IPS-20b (cell line): ENCODE results near the gene SLC10A1.
A peak's percentile ranks its signal among the peaks of the same experiment; 100 is the strongest.
"Not testable (repeated sequence)": the region's sequence is repeated elsewhere in the genome, so short reads cannot be mapped to it uniquely, and the experiment has no call there.

Experiments used
- H3K27ac ChIP-seq: one replicate; pipeline ENCODE4 v1.5.1; 2013; ENCODE audit warnings: low read length
- H3K27me3 ChIP-seq: 2 replicates; pipeline ENCODE4 v1.6.1; 2013; ENCODE audit warnings: mild to moderate bottlenecking, low read length, inconsistent platforms; ENCODE audit not compliant: insufficient read depth
- H3K36me3 ChIP-seq: 2 replicates; pipeline ENCODE4 v1.6.1; 2013; ENCODE audit warnings: low read depth, mild to moderate bottlenecking, inconsistent platforms, low read length, moderate library complexity; ENCODE audit not compliant: insufficient read depth
- H3K4me1 ChIP-seq: 2 replicates; pipeline ENCODE4 v1.6.1; 2013; ENCODE audit warnings: mild to moderate bottlenecking, control low read depth, inconsistent platforms, low read length, moderate library complexity; ENCODE audit not compliant: insufficient read depth
- H3K4me3 ChIP-seq: 2 replicates; pipeline ENCODE4 v1.5.1; 2013; ENCODE audit warnings: mild to moderate bottlenecking, low read length, inconsistent platforms
- H3K9ac ChIP-seq: 2 replicates; pipeline ENCODE4 v1.6.1; 2013; ENCODE audit warnings: low read depth, mild to moderate bottlenecking, inconsistent platforms, low read length, moderate library complexity
- H3K9me3 ChIP-seq: 2 replicates; pipeline ENCODE4 v1.6.1; 2013; ENCODE audit warnings: mild to moderate bottlenecking, low read depth, low read length, inconsistent platforms; ENCODE audit not compliant: insufficient read depth

SLC10A1 gene

GRCh38 chr14:69822456-69822855 is 25.4 kb upstream of the SLC10A1 start:
- H3K27me3 ChIP-seq = no peaks in the 10 kb centered on the region; the same call in 1 of the 2 replicates
- no peaks in the 10 kb centered on the region for H3K9me3 ChIP-seq

GRCh38 chr14:69820991-69821390 is 23.9 kb upstream of the SLC10A1 start:
- no peaks in the 10 kb centered on the region for H3K36me3 ChIP-seq
- H3K4me1 ChIP-seq = no peaks in the 10 kb centered on the region
- H3K9me3 ChIP-seq = no peaks in the 10 kb centered on the region
- no peak overlapping the region for H3K9ac ChIP-seq
- H3K4me3 ChIP-seq = no peak overlapping the region
- H3K27ac ChIP-seq = no peak overlapping the region
- no peaks in the 10 kb centered on the region; the same call in 1 of the 2 replicates for H3K27me3 ChIP-seq

More at GRCh38 chr14:69822456-69822855, 25.4 kb upstream of the SLC10A1 start:
- Histone ChIP-seq H3K9ac (no peak overlapping the region), H3K36me3 (no peaks in the 10 kb centered on the region), H3K4me1 (no peaks in the 10 kb centered on the region), H3K4me3 (no peak overlapping the region), H3K27ac (no peak overlapping the region)

- H3K27me3 ChIP-seq = no peaks in the 10 kb centered on the region; the same call in 1 of the 2 replicates
- no peaks in the 10 kb centered on the region for H3K36me3 ChIP-seq
Observed at GRCh38 chr14:69819607-69820006, 22.6 kb upstream of the SLC10A1 start.

GRCh38 chr14:69818758-69819191 is 21.7 kb upstream of the SLC10A1 start:
- H3K36me3 ChIP-seq = no peaks in the 10 kb centered on the region
- no peak overlapping the region for H3K27ac ChIP-seq
- no peaks in the 10 kb centered on the region for H3K4me1 ChIP-seq
- H3K4me3 ChIP-seq = 0 out of 2 replicates have a peak overlapping the region, but pooled peaks have one; percentile 24
- no peaks in the 10 kb centered on the region; the same call in 1 of the 2 replicates for H3K27me3 ChIP-seq
- no peaks in the 10 kb centered on the region for H3K9me3 ChIP-seq
- no peak overlapping the region for H3K9ac ChIP-seq

More at GRCh38 chr14:69819607-69820006, 22.6 kb upstream of the SLC10A1 start:
- Histone ChIP-seq H3K9me3 (no peaks in the 10 kb centered on the region), H3K9ac (no peak overlapping the region), H3K27ac (no peak overlapping the region), H3K4me1 (no peaks in the 10 kb centered on the region), H3K4me3 (no peak overlapping the region)

GRCh38 chr14:69816216-69816615 is 19.2 kb upstream of the SLC10A1 start:
- Histone ChIP-seq H3K36me3 (no peaks in the 10 kb centered on the region), H3K27me3 (no peaks in the 10 kb centered on the region; the same call in 1 of the 2 replicates), H3K4me3 (no peak overlapping the region), H3K9ac (no peak overlapping the region), H3K27ac (no peak overlapping the region), H3K4me1 (no peaks in the 10 kb centered on the region), H3K9me3 (no peaks in the 10 kb centered on the region)

- no peaks in the 10 kb centered on the region for H3K9me3 ChIP-seq
- no peak overlapping the region for H3K27ac ChIP-seq
- no peaks in the 10 kb centered on the region; the same call in 1 of the 2 replicates for H3K27me3 ChIP-seq
- no peak overlapping the region for H3K4me3 ChIP-seq
- no peaks in the 10 kb centered on the region for H3K4me1 ChIP-seq
- H3K9ac ChIP-seq = no peak overlapping the region
- H3K36me3 ChIP-seq = no peaks in the 10 kb centered on the region
Observed at GRCh38 chr14:69815556-69815955, 18.5 kb upstream of the SLC10A1 start.

GRCh38 chr14:69814397-69814796 is 17.4 kb upstream of the SLC10A1 start:
- no peak overlapping the region for H3K27ac ChIP-seq
- no peak overlapping the region for H3K9ac ChIP-seq
- H3K36me3 ChIP-seq = no peaks in the 10 kb centered on the region
- H3K4me3 ChIP-seq = no peak overlapping the region
- H3K4me1 ChIP-seq = no peaks in the 10 kb centered on the region
- no peaks in the 10 kb centered on the region for H3K9me3 ChIP-seq
- H3K27me3 ChIP-seq = no peaks in the 10 kb centered on the region; the same call in 1 of the 2 replicates

- not testable (repeated sequence) for H3K27ac ChIP-seq, H3K9ac ChIP-seq, H3K4me1 ChIP-seq, H3K4me3 ChIP-seq, H3K9me3 ChIP-seq, H3K27me3 ChIP-seq, H3K36me3 ChIP-seq
Observed at GRCh38 chr14:69813346-69813745, 16.3 kb upstream of the SLC10A1 start.

GRCh38 chr14:69812711-69813110 is 15.7 kb upstream of the SLC10A1 start:
- Histone ChIP-seq H3K4me3 (no peak overlapping the region), H3K9me3 (no peaks in the 10 kb centered on the region), H3K27ac (no peak overlapping the region), H3K4me1 (no peaks in the 10 kb centered on the region), H3K27me3 (no peaks in the 10 kb centered on the region), H3K9ac (no peak overlapping the region), H3K36me3 (no peaks in the 10 kb centered on the region)

GRCh38 chr14:69811868-69812252 is 14.8 kb upstream of the SLC10A1 start:
- H3K4me3 ChIP-seq = no peak overlapping the region
- H3K9me3 ChIP-seq = no peaks in the 10 kb centered on the region
- no peak overlapping the region for H3K9ac ChIP-seq
- no peak overlapping the region for H3K27ac ChIP-seq
- no peaks in the 10 kb centered on the region for H3K4me1 ChIP-seq
- no peaks in the 10 kb centered on the region for H3K27me3 ChIP-seq
- no peaks in the 10 kb centered on the region for H3K36me3 ChIP-seq

- Histone ChIP-seq H3K27ac (no peak overlapping the region), H3K9me3 (no peaks in the 10 kb centered on the region), H3K4me3 (no peak overlapping the region), H3K9ac (no peak overlapping the region), H3K36me3 (no peaks in the 10 kb centered on the region), H3K27me3 (no peaks in the 10 kb centered on the region), H3K4me1 (no peaks in the 10 kb centered on the region)
Observed at GRCh38 chr14:69811227-69811867, 14.3 kb upstream of the SLC10A1 start.

- no peak overlapping the region for H3K4me3 ChIP-seq
- H3K27ac ChIP-seq = no peak overlapping the region
- H3K27me3 ChIP-seq = no peaks in the 10 kb centered on the region
- H3K36me3 ChIP-seq = no peaks in the 10 kb centered on the region
- no peak overlapping the region for H3K9ac ChIP-seq
- no peaks in the 10 kb centered on the region for H3K4me1 ChIP-seq
- H3K9me3 ChIP-seq = no peaks in the 10 kb centered on the region
Observed at GRCh38 chr14:69808919-69809808, 12.1 kb upstream of the SLC10A1 start.
